ENCODE measurements around the gene TAF4.

The TAF4 gene

DNA sequence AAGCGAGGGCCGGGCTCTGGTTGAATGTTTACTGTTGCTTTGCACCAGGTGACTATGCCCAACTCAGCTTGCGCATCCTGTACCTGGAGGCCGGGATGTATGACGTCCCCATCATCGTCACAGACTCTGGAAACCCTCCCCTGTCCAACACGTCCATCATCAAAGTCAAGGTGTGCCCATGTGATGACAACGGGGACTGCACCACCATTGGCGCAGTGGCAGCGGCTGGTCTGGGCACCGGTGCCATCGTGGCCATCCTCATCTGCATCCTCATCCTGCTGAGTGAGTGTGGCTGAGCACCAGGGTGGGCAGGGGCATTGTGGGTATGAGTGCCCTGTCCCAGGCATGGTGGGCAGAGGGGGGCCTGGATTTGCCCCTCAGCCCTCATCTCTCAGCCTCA is 136.1 kb downstream of the TAF4 start:
- no peak for DNase-seq

- no peak for DNase-seq
These were observed 137.7 kb downstream of the TAF4 start for GRCh38 chr20:61927826-61928541.

- no peak for DNase-seq
These were observed 138.4 kb downstream of the TAF4 start for GRCh38 chr20:61927193-61927825.

GRCh38 chr20:61926796-61927192 is 138.9 kb downstream of the TAF4 start:
- DNase-seq, result no peak

- no peak for DNase-seq
These were observed 139.4 kb downstream of the TAF4 start for GRCh38 chr20:61926253-61926613.

DNA sequence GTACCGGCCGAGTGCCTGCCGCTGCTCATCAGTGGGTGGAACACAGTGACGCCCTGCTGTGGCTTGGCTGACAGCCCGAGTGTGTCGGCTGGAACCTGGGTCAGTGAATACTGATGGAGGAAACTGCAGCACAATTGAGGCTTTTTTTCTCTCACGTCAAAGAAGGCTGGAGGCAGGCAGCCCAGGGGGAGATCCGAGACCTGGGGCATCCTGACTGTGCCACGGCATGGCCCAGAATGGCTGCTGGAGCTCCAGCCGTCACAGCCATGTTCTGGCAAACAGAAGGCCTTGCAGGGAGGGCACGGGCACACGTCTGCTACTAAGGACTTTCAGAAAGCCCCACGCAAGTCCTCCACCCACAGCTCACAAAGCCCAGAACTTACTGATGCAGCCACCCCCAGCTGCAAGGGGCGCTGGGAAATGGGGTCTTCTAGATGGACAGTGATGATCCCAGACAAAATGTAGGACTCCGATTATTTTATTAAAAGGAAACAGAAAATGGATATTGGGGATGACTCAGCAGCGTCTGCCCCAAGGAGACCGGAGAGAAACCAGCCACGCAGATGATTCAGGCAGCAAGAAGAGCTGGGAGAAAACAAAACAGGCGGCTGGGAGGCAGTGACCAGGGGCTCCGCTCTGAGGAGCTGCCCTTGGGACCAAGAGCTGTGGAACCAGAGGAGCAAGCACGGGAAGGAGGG is 140.0 kb downstream of the TAF4 start:
- DNase-seq, result no peak

- DNase-seq, result no peak
These were observed 140.7 kb downstream of the TAF4 start for GRCh38 chr20:61924858-61925554.
